Bronchial epithelial cell (primary cell): Measurements from ENCODE around the gene CANT1. TPM values are rescaled to one million over a fixed set of nuclear protein-coding genes. Genes with fewer than 3 reads are reported as not detected.
"Not testable (repeated sequence)": the region's sequence is repeated elsewhere in the genome, so short reads cannot be mapped to it uniquely, and the experiment has no call there.

Experiments used
- DNase-seq: peaks from one replicate; pipeline ENCODE4 v3.0.0-alpha.2; 2010; ENCODE audit warnings: low read depth
- FAIRE-seq: peaks from 2 replicates; lab custom pipeline; 2011; peaks lifted over from hg19 to GRCh38; lab: Jason Lieb, UNC
- H3K27me3 ChIP-seq: 2 replicates; pipeline ENCODE4 v1.5.1; 2011; ENCODE audit warnings: low read length; ENCODE audit not compliant: control insufficient read depth, insufficient read depth
- H3K36me3 ChIP-seq: 2 replicates; pipeline ENCODE4 v1.5.1; 2011; ENCODE audit warnings: low read length; ENCODE audit not compliant: control insufficient read depth, insufficient read depth
- H3K4me3 ChIP-seq: 2 replicates; pipeline ENCODE4 v1.5.1; 2011; ENCODE audit warnings: mild to moderate bottlenecking, low read depth, low read length, control low read depth
- CTCF ChIP-seq: IDR thresholded peaks from 2 replicates; pipeline ENCODE4 v1.5.1; 2011; ENCODE audit warnings: mild to moderate bottlenecking, moderate library complexity, low read length, control low read depth, inconsistent platforms; ENCODE audit not compliant: insufficient read depth, severe bottlenecking
- total RNA-seq: library from RNA; depleted of rRNA; stranded (reverse); fragments of >200 nt; gene quantifications from 2 replicates; pipeline ENCODE4 v1.2.1, GENCODE V29; 2014

CANT1 gene
- total RNA-seq, 1 donor from 2014 or later = 60.0 TPM

DNA sequence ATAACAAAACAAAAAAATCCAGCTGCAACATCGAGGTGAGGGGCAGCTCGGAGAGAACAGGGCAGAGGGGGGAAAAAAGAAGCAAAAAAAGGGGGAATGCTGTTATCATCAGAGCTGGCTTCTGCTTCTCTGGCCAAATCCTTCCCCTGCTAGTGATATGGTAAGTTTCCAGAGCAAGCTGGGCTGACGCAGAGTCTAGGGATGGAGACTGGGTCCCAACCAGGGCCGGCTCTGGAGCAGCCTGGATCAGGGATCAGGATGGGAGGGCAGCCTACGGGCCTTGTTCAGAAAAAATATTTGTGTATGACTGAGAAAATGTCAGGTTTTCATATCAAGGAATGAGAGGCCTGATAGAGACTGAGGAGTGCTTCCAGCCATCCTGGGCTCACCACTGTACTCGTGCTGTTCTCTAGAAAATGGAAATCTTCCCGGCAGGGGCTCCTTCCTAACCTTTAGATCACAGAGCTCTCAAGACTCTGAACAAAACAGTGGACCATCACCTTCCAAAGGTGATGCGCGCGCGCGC lies 13.7 kb upstream of the CANT1 start:
- no peak for FAIRE-seq
- Histone ChIP-seq H3K4me3 (no peak overlapping the region), H3K27me3 (peaks cover 5% of the 10 kb centered on the region), H3K36me3 (no peaks in the 10 kb centered on the region)
- no peak for TF ChIP-seq CTCF
- no peak for DNase-seq

DNA sequence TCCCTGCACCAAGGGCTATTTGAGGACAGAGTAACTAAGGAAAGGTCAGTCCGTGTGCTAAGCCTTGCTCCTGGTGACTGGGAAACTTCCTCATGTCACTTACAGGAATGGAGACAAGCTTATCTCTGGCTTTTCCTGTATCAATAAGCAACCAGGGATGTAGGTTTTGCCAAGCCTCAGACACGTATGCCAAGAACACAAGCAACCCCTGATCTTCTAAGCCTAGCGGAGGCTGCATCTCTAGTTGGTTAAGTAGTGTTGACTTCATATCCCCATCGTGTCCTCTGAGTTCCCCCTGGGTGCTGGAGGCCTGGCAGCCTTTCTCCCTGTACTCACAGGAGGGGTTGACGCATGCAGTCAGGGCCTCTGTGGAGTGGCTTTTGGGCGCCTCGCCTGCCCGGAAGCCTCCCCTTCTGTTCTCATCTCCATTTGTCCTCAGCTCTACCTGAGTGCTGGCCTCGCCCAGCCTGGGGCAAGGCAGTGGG lies 13.0 kb upstream of the CANT1 start:
- Histone ChIP-seq H3K36me3 (no peaks in the 10 kb centered on the region), H3K4me3 (no peak overlapping the region), H3K27me3 (peaks cover 3% of the 10 kb centered on the region)
- TF ChIP-seq CTCF = no peak
- FAIRE-seq (peak; percentile 85), DNase-seq (no peak)

GRCh38 chr17:79021929-79022328 lies 12.4 kb upstream of the CANT1 start:
- H3K4me3 ChIP-seq, FAIRE-seq, DNase-seq, H3K36me3 ChIP-seq, H3K27me3 ChIP-seq: not testable (repeated sequence)

- no peaks in the 10 kb centered on the region for H3K27me3 ChIP-seq
- no peaks in the 10 kb centered on the region for H3K36me3 ChIP-seq
- no peak overlapping the region for H3K4me3 ChIP-seq
- no peak for TF ChIP-seq CTCF
- FAIRE-seq (no peak), DNase-seq (peak; percentile 64)
These were observed 11.2 kb upstream of the CANT1 start for GRCh38 chr17:79020631-79021301.

- Histone ChIP-seq H3K36me3 (no peaks in the 10 kb centered on the region), H3K4me3 (no peak overlapping the region), H3K27me3 (no peaks in the 10 kb centered on the region)
- TF ChIP-seq CTCF = peak; percentile 53
- no peak for FAIRE-seq
- DNase-seq = peak; percentile 66
These were observed 10.3 kb upstream of the CANT1 start for GRCh38 chr17:79019632-79020584.

DNA sequence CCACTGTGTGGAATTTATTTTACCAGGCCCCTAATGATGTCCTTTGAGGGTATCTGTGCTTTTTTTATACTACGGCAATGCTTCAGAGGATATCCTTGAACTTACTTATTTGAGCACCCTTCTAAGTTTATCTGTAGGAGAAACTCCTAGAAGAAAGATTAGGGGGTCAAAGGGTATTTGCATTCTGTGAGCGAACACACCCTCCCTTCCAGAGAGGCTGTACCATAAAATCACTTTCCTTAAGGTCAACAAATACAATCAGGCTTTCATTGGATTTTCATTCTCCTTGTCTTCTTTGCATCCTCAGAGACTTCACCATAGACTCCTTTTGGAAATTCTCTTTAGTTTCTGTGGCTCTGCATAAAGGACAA lies 9.7 kb upstream of the CANT1 start:
- Histone ChIP-seq H3K4me3 (no peak overlapping the region), H3K27me3 (no peaks in the 10 kb centered on the region), H3K36me3 (no peaks in the 10 kb centered on the region)
- no peak for FAIRE-seq
- no peak for DNase-seq
- no peak for TF ChIP-seq CTCF
